HepG2 (cell line): Measurements from ENCODE around the gene TMEM182. TPM values are rescaled to one million over a fixed set of nuclear protein-coding genes. Genes with fewer than 3 reads are reported as not detected.
A peak's percentile ranks its signal among the peaks of the same experiment; 100 is the strongest.

ENCODE experiments used
- MAZ ChIP-seq, 2 experiments: sonication (generic) in 1 of 2; formaldehyde crosslinking in 1 of 2; IDR thresholded peaks; 2 replicates each; pipeline versions ENCODE4 v1.5.0 to v1.6.1; 2012 to 2020; ENCODE audit warnings: low read depth in 2 of 2, mild to moderate bottlenecking in 2 of 2, borderline replicate concordance in 1 of 2, improper control_type of control experiment in 1 of 2, low read length in 1 of 2, missing genetic modification reagents in 1 of 2, moderate library complexity in 1 of 2
- MYC ChIP-seq: sonication (generic); formaldehyde crosslinking; IDR thresholded peaks from 2 replicates; pipeline ENCODE4 v1.9.0; 2021; ENCODE audit warnings: missing genetic modification reagents, borderline replicate concordance
- POLR2G ChIP-seq: fragments of 200-400 bp; formaldehyde crosslinking; IDR thresholded peaks from 2 replicates; pipeline ENCODE4 v1.6.1; 2018; ENCODE audit warnings: mild to moderate bottlenecking, low read depth, low read length, moderate library complexity
- REL ChIP-seq: sonication (generic); formaldehyde crosslinking; conservative IDR thresholded peaks from 2 replicates; pipeline ENCODE4 v1.8.0; 2022; ENCODE audit warnings: mild to moderate bottlenecking, missing genetic modification reagents, moderate library complexity
- SMARCE1 ChIP-seq: fragments of 450-650 bp; IDR thresholded peaks from 2 replicates; pipeline ENCODE4 v1.6.1; 2017; ENCODE audit warnings: borderline replicate concordance
- ZNF549 ChIP-seq: sonication (generic); formaldehyde crosslinking; IDR thresholded peaks from 2 replicates; pipeline ENCODE4 v1.5.0; 2020; ENCODE audit warnings: missing genetic modification reagents
- ZNF773 ChIP-seq: sonication (generic); formaldehyde crosslinking; IDR thresholded peaks from 2 replicates; pipeline ENCODE4 v1.4.0; 2020; ENCODE audit warnings: missing genetic modification reagents, borderline replicate concordance
- ZSCAN30 ChIP-seq: sonication (generic); formaldehyde crosslinking; IDR thresholded peaks from 2 replicates; pipeline ENCODE4 v1.5.0; 2020; ENCODE audit warnings: mild to moderate bottlenecking, missing genetic modification reagents
- polyA plus RNA-seq, 8 experiments: library from polyadenylated mRNA; depleted of rRNA in 3 of 8; stranded (reverse) in 7 of 8; unstranded in 1 of 8; fragments of >200 nt; fragmentation: Illumina TruSeq in 4 of 8; extraction: Trizol in 4 of 8; gene quantifications; 2 replicates each; pipeline versions ENCODE4 v1.2.1 to v1.2.3, GENCODE V29; 2011 to 2016; ENCODE audit warnings: low read depth in 4 of 8, missing spikeins in 1 of 8, mixed read lengths in 1 of 8; ENCODE audit not compliant: insufficient read depth in 1 of 8
- total RNA-seq, 5 experiments: library from RNA; depleted of rRNA; stranded (reverse); fragments of >200 nt; fragmentation: Illumina TruSeq; extraction: Trizol; gene quantifications; 2 replicates each; pipeline ENCODE4 v1.2.3, GENCODE V29; 2016; ENCODE audit warnings: low read depth in 1 of 5
- TF ChIP-seq, protein P1 (sequence below): sonication (generic); formaldehyde crosslinking; IDR thresholded peaks from 2 replicates; pipeline ENCODE4 v1.5.1; 2020; ENCODE audit warnings: missing genetic modification reagents, mild to moderate bottlenecking, borderline replicate concordance
- TF ChIP-seq, protein P2 (sequence below): sonication (generic); formaldehyde crosslinking; IDR thresholded peaks from 2 replicates; pipeline ENCODE4 v1.4.0; 2020; ENCODE audit warnings: missing genetic modification reagents, borderline replicate concordance
- TF ChIP-seq, protein P3 (sequence below): sonication (generic); formaldehyde crosslinking; IDR thresholded peaks from 2 replicates; pipeline ENCODE4 v1.4.0; 2020; ENCODE audit warnings: mild to moderate bottlenecking, missing genetic modification reagents
- TF ChIP-seq, protein P4 (sequence below): IDR thresholded peaks from 2 replicates; pipeline ENCODE4 v1.6.1; 2016; ENCODE audit warnings: missing biosample characterization, missing genetic modification reagents, low read depth
- TF ChIP-seq, protein P5 (sequence below): sonication (generic); formaldehyde crosslinking; IDR thresholded peaks from 2 replicates; pipeline ENCODE4 v1.4.0; 2020; ENCODE audit warnings: mild to moderate bottlenecking, missing genetic modification reagents
- TF ChIP-seq, protein P6 (sequence below): sonication (generic); formaldehyde crosslinking; IDR thresholded peaks from 2 replicates; pipeline ENCODE4 v1.4.0; 2020; ENCODE audit warnings: mild to moderate bottlenecking, low read depth, missing genetic modification reagents

Gene TMEM182
- total and polyA plus RNA-seq, 2 of the 13 experiments (the other 11 are each of a cell fraction or from before 2014, with no cell fraction given) = 8.7 to 8.9 TPM

DNA sequence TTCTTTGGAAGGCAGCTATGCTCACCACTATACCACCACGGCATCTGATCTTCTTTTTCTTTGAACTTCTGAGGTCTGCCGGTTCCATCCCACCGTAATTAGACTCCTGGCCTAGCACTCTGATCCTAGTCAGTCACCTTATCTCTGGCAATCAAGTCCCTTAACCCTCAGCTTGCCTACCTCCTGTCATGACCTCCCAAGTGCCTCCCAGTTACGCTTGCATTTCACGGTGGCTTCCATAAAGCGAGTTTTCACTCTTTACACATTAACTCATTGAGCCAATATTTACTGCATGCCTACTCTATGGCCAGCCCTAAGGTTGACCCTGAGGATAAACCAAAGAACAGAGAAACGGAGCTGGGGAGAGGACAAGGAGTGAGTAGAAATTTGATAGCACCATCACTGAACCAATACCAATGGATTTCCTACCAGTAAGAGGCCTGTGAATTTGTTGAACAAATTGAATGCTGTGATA is 37.8 kb upstream of the TMEM182 start (continued):
- TF ChIP-seq, protein P1, sequence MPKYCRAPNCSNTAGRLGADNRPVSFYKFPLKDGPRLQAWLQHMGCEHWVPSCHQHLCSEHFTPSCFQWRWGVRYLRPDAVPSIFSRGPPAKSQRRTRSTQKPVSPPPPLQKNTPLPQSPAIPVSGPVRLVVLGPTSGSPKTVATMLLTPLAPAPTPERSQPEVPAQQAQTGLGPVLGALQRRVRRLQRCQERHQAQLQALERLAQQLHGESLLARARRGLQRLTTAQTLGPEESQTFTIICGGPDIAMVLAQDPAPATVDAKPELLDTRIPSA (CRISPR knock-in tag) = no peak
- TF ChIP-seq, protein P2, sequence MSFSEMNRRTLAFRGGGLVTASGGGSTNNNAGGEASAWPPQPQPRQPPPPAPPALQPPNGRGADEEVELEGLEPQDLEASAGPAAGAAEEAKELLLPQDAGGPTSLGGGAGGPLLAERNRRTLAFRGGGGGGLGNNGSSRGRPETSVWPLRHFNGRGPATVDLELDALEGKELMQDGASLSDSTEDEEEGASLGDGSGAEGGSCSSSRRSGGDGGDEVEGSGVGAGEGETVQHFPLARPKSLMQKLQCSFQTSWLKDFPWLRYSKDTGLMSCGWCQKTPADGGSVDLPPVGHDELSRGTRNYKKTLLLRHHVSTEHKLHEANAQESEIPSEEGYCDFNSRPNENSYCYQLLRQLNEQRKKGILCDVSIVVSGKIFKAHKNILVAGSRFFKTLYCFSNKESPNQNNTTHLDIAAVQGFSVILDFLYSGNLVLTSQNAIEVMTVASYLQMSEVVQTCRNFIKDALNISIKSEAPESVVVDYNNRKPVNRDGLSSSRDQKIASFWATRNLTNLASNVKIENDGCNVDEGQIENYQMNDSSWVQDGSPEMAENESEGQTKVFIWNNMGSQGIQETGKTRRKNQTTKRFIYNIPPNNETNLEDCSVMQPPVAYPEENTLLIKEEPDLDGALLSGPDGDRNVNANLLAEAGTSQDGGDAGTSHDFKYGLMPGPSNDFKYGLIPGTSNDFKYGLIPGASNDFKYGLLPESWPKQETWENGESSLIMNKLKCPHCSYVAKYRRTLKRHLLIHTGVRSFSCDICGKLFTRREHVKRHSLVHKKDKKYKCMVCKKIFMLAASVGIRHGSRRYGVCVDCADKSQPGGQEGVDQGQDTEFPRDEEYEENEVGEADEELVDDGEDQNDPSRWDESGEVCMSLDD (CRISPR knock-in tag) = no peak
- TF ChIP-seq, protein P3, sequence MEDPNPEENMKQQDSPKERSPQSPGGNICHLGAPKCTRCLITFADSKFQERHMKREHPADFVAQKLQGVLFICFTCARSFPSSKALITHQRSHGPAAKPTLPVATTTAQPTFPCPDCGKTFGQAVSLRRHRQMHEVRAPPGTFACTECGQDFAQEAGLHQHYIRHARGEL (CRISPR knock-in tag) = no peak
- TF ChIP-seq POLR2G = no peak
- TF ChIP-seq, protein P4, sequence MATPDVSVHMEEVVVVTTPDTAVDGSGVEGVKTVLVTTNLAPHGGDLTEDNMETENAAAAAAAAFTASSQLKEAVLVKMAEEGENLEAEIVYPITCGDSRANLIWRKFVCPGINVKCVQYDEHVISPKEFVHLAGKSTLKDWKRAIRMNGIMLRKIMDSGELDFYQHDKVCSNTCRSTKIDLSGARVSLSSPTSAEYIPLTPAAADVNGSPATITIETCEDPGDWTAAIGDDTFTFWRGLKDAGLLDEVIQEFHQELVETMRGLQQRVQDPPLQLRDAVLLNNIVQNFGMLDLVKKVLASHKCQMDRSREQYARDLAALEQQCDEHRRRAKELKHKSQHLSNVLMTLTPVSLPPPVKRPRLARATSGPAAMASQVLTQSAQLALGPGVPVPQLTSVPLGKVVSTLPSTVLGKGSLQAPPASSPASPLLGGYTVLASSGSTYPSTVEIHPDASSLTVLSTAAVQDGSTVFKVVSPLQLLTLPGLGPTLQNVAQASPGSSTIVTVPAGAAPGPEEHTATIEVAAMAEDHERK (CRISPR knock-in tag) = no peak
- TF ChIP-seq MAZ (IDR thresholded peaks at IDR 0.05; ENCODE audit: borderline replicate concordance, low read depth, low read length) = no peak
- no peak for TF ChIP-seq MAZ (CRISPR knock-in tag; IDR thresholded peaks at IDR 0.05; ENCODE audit: low read depth)
- no peak for TF ChIP-seq ZNF773 (CRISPR knock-in tag)
- TF ChIP-seq ZNF549 (CRISPR knock-in tag) = no peak
- TF ChIP-seq, protein P5, sequence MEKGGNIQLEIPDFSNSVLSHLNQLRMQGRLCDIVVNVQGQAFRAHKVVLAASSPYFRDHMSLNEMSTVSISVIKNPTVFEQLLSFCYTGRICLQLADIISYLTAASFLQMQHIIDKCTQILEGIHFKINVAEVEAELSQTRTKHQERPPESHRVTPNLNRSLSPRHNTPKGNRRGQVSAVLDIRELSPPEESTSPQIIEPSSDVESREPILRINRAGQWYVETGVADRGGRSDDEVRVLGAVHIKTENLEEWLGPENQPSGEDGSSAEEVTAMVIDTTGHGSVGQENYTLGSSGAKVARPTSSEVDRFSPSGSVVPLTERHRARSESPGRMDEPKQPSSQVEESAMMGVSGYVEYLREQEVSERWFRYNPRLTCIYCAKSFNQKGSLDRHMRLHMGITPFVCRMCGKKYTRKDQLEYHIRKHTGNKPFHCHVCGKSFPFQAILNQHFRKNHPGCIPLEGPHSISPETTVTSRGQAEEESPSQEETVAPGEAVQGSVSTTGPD (CRISPR knock-in tag) = peak; percentile 25; the same call in 1 of the 2 replicates
- TF ChIP-seq MYC (CRISPR knock-in tag) = no peak; the same call in 1 of the 2 replicates
- no peak for TF ChIP-seq REL (CRISPR knock-in tag)
- no peak for TF ChIP-seq SMARCE1
- TF ChIP-seq, protein P6, sequence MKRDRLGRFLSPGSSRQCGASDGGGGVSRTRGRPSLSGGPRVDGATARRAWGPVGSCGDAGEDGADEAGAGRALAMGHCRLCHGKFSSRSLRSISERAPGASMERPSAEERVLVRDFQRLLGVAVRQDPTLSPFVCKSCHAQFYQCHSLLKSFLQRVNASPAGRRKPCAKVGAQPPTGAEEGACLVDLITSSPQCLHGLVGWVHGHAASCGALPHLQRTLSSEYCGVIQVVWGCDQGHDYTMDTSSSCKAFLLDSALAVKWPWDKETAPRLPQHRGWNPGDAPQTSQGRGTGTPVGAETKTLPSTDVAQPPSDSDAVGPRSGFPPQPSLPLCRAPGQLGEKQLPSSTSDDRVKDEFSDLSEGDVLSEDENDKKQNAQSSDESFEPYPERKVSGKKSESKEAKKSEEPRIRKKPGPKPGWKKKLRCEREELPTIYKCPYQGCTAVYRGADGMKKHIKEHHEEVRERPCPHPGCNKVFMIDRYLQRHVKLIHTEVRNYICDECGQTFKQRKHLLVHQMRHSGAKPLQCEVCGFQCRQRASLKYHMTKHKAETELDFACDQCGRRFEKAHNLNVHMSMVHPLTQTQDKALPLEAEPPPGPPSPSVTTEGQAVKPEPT (CRISPR knock-in tag) = 0 out of 2 replicates have a peak, but pooled peaks have one; percentile 50
- no peak for TF ChIP-seq ZSCAN30 (CRISPR knock-in tag)
